Muscle of leg (tissue), 9 donors: ENCODE data around the gene TAF1L. TPM values are rescaled to one million over a fixed set of nuclear protein-coding genes. Genes with fewer than 3 reads are reported as not detected.

Experiments used
- polyA plus RNA-seq, 8 donors: library from polyadenylated mRNA; unstranded; fragments of 120-200 nt; gene quantifications; one replicate each; pipeline versions ENCODE4 v1.2.1 to v1.2.3, GENCODE V29; 2013; ENCODE audit warnings: inconsistent platforms in 1 of 8, low replicate concordance in 1 of 8; ENCODE audit not compliant: insufficient read length in 8 of 8, insufficient read depth in 1 of 8
- total RNA-seq: library from RNA; stranded (reverse); fragments of 120-200 nt; gene quantifications from one replicate; pipeline ENCODE4 v1.2.4, GENCODE V29; 2013

Gene TAF1L
- total and polyA plus RNA-seq, 9 donors, result under 0.01 to 0.11 (median 0.05) TPM; not detected in 1

Other genes with a start within 250 kb of the TAF1L start
- gene RIGI, start 109.5 kb downstream of the TAF1L start, total RNA-seq, result 6.7 TPM
- gene RIGI, start 109.5 kb downstream of the TAF1L start, polyA plus RNA-seq, result 1 to 10 TPM; 4.3 to 7.1 (median 5.2) TPM
- 15.3 TPM for gene SMIM27, start 83.3 kb downstream of the TAF1L start, total RNA-seq
- 10 to 100 TPM in 5 of 8 donors, 1 to 10 TPM in 3; 9.2 to 12.3 (median 10.3) TPM for gene SMIM27, start 83.3 kb downstream of the TAF1L start, polyA plus RNA-seq
- 19.8 TPM for gene TOPORS, start 83.1 kb downstream of the TAF1L start, total RNA-seq
- gene TOPORS, start 83.1 kb downstream of the TAF1L start, polyA plus RNA-seq, result 10 to 100 TPM; 13.6 to 22.5 (median 16.8) TPM
- gene NDUFB6, start 62.5 kb downstream of the TAF1L start, total RNA-seq, result 55.7 TPM
- 10 to 100 TPM; 61.7 to 79.3 (median 71.2) TPM for gene NDUFB6, start 62.5 kb downstream of the TAF1L start, polyA plus RNA-seq
- gene TMEM215, start 147.9 kb upstream of the TAF1L start, total RNA-seq, result 0.66 TPM
- gene TMEM215, start 147.9 kb upstream of the TAF1L start, polyA plus RNA-seq, result 1 to 10 TPM in 2 of 8 donors, under 1 TPM in 6; 0.43 to 1.6 (median 0.89) TPM